GM21381 (cell line): ENCODE measurements around the gene ARHGEF7.

Experiments
- ATAC-seq: cut with Tn5 transposase; IDR thresholded peaks from one replicate; pipeline ENCODE4 v1.9.1; 2021; ENCODE audit warnings: mild to moderate bottlenecking, moderate library complexity; ENCODE audit not compliant: unreplicated experiment

Gene ARHGEF7

DNA sequence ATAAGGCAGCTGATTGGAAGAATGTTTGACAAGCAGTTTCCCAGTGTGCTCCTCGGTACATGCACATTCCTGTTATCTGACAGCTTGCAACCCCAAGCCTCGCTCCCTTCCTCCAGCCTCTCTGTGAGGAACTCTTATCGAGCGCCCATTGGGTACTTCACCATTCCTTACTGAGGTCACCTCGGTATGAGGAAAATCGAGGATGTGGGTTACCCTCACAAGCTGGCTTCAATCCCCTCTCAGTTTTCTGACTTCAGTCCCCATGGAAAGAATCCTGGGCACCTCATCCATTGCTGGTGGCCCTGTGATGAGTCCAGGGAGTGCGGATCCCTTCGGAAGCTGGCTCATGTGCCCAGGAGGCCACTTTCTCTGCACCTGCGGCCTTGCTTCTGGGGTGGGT lies 222.6 kb downstream of the ARHGEF7 start:
- ATAC-seq: no peak

DNA sequence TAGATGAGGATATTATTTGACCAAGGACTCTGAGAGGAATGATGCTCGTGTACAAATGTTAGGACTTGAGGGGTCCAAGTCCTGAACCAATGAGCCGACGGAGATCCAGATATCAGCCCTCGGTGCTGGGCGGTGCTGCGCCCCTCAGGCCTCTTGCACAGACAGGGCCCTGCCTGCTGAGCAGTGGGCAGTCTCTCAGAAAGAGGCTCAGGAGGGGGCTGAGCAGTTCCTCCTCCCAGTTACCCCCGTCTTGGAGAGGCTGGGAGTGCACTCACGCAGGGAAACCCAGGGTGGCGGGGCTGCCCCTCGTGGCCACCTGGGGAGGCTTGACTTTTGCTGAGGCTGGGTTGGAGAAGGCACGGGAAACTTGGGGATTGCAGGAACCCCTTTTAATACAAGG lies 223.7 kb downstream of the ARHGEF7 start:
- ATAC-seq: no peak

DNA sequence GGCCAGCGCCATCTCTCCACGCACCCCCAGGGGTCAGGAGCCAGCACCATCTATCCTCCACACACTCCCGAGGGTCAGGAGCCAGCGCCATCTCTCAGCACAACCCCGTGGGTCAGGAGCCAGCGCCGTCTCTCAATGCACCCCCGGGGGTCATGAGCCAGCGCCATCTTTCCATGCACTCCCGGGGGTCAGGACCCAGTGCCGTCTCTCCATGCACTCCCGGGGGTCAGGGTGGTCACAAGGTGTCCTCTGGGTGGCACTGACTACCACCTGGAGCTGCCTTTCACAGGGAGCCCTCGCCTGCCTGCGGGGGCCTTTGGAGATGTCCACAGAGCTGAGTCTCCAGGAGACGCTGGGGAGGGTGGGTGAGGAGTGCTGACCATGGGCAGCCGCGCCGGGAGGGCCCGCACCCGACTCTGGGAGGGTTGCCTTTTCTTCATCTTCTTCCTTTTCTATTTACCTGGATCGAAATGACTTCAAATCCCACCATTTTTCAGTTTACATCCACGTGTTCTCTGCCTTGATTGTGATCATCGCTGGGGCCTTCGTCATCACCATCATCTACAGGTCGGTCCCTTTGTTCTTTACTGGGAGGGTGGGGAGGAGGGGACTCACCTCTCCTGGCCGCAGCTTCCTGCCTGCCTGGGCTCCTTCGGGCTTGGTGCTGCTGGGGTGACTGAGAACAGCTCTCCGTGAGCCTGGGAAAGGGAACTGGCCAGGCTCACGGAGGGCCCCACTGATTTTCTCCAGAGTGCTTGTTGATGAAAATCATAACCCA lies 224.4 kb downstream of the ARHGEF7 start:
- no peak for ATAC-seq

DNA sequence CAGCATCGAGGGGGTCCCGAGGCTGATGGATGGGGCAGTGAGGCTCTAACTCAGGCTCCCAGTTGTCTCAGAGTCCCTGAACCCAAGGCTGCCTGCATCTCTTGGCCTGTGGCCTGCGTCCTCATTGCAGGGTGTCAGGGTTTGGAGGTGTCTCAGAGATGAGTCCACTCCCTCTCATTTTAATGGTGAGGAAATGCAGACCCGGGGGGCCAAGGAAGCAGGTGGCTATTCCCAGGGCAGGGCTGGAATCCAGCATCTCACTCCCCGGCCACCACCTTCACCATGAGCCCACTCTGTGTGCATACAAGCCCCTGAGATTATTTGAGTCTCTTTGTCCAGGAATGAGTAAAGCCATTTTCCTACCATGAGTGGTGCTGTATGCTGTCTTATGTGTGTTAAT lies 226.8 kb downstream of the ARHGEF7 start:
- no peak for ATAC-seq

- no peak for ATAC-seq
Measured at GRCh38 chr13:111342721-111343120, 227.6 kb downstream of the ARHGEF7 start.

- ATAC-seq: no peak
Measured at GRCh38 chr13:111343186-111343805, 228.2 kb downstream of the ARHGEF7 start.

DNA sequence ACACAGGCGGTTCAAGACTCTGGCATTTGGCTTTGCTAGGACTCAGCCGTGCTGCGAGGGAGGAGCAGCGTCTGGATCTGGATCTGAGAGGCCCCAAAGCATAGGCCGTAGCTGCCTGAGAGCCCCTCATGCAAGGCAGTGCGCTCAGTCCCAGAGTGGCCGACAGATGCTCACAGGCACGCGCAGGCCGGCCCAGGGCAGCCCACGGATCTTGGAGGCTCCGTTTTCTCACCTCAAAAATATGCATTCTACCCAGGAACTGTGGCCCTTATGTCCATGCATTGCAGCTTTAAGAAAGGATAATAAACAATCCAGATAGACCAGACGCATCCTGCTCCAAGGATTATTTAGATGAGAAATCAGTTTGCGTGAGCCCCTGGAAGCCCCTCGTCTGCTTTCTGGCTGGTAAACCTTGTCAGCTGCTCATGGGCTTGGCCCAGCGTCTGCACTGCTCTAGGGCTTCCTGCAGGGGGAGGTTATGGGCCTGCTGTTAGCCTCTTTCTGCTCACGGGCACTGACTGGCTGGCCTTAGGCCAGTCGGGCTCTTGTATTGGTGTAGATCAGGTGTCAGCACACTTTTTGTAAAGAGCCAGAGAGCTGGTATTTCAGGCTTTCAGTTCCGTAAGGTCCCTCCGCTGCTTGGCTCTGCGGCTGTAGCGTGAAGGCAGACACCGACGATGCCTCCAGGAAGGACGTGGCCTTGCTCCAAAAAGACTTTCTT lies 229.5 kb downstream of the ARHGEF7 start:
- no peak for ATAC-seq

DNA sequence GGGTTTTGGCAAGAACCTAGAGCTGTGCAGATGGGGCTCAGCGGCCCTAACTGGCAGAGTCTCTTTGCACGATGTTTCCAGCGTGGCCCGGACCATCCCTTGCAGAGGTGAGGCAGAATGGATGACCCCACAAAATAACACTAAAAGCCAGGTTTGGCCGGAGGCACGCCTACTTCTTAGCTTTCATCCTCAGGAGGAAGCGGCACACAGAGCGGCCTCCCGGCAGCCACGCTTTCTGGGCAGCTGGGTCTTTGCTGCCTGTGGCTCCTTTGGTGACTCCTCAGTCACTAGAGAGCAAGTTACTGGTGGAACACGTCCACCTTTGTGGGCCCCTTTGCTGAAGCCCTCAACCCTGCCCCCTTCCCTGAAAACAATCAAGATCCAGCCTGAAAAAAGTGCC lies 230.6 kb downstream of the ARHGEF7 start:
- ATAC-seq: no peak

DNA sequence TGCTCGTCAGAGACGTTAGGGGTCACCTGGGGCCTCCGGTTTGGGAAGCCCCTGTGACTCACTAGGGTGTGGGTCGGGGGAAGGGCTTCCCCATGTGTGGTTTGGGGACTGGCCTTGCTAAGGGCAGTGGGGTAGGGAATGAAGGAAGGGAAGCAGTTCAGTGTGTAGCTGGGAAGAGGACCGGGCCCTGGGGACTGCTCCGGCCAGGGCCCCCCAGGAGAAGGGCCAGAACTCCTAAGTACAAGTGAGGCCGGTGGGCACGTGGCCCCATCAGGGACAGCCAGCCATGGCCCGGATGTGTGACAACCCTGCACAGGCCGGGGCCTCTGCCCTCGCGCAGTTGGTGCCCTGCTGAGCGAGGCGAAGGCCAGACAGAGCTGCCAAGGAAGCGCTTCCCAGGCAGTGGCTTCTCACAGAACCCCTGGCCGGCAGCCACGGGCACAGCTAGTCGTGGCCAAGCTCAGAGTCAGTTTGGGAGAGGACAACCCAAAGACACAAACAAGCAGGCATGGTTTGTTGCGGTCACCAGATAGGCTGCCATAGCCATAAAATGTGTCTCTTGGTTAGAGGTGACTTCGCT lies 231.1 kb downstream of the ARHGEF7 start:
- ATAC-seq: no peak

- no peak for ATAC-seq
Measured at GRCh38 chr13:111347438-111347837, 232.3 kb downstream of the ARHGEF7 start.

- ATAC-seq: no peak
Measured at GRCh38 chr13:111353508-111353907, 238.4 kb downstream of the ARHGEF7 start.

DNA sequence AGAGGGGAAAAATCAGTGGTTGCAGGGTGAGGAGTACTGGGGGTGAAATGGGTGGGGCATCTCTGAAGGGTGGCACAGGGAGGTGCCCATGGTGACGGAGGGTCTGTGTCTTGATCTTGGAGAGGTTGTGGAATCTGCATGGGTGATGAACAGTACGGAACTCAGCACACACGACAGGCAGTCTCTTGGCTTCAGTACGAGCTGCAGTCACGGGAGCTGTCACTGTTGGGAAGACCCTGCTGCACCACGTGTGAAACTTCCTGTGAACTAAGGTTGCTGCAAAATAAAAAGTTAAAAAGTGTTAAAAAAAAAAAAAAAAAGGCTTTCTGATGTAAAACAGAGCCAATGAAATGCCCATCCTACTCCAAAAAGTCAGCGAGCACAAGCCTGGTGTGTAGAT lies 239.7 kb downstream of the ARHGEF7 start:
- no peak for ATAC-seq
